ENCODE results near the gene CREB5.

DNA sequence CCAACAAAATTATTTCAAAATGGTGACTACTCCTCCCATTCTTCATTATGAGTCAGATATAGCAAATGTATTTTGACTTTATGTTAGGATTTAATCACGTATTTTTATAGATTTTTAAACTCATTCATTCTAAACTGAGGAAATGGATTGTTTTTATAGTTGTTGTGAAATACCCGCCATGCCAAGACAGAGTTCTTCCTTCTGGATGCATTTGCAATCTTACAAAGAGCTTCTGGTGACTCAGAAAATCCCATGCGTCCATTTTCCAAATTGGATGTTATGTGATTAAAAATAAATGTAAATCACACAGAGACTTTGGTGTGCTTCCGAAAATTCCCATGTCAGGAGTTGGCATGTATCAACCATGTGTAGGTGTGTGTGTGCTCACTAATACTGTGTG lies 366.5 kb downstream of the CREB5 start:
- no peak for TF ChIP-seq SIN3A (IDR thresholded peaks at IDR 0.05; ENCODE audit: borderline replicate concordance, insufficient read depth, low read length)
- TF ChIP-seq, protein P1, sequence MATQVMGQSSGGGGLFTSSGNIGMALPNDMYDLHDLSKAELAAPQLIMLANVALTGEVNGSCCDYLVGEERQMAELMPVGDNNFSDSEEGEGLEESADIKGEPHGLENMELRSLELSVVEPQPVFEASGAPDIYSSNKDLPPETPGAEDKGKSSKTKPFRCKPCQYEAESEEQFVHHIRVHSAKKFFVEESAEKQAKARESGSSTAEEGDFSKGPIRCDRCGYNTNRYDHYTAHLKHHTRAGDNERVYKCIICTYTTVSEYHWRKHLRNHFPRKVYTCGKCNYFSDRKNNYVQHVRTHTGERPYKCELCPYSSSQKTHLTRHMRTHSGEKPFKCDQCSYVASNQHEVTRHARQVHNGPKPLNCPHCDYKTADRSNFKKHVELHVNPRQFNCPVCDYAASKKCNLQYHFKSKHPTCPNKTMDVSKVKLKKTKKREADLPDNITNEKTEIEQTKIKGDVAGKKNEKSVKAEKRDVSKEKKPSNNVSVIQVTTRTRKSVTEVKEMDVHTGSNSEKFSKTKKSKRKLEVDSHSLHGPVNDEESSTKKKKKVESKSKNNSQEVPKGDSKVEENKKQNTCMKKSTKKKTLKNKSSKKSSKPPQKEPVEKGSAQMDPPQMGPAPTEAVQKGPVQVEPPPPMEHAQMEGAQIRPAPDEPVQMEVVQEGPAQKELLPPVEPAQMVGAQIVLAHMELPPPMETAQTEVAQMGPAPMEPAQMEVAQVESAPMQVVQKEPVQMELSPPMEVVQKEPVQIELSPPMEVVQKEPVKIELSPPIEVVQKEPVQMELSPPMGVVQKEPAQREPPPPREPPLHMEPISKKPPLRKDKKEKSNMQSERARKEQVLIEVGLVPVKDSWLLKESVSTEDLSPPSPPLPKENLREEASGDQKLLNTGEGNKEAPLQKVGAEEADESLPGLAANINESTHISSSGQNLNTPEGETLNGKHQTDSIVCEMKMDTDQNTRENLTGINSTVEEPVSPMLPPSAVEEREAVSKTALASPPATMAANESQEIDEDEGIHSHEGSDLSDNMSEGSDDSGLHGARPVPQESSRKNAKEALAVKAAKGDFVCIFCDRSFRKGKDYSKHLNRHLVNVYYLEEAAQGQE (IDR thresholded peaks at IDR 0.05; ENCODE audit: insufficient read depth in 1 of 2, low read depth in 2 of 2, low read length in 2 of 2) = no peak
- TF ChIP-seq TAF1 (IDR thresholded peaks at IDR 0.05; ENCODE audit: borderline replicate concordance, insufficient read depth, low read length) = no peak
- TF ChIP-seq POLR2AphosphoS5 (IDR thresholded peaks at IDR 0.05; ENCODE audit: low read depth, low read length) = no peak
